HS-27A (cell line): Measurements from ENCODE around the gene SYNCRIP.
A peak's percentile ranks its signal among the peaks of the same experiment; 100 is the strongest.
"Not testable (repeated sequence)": the region's sequence is repeated elsewhere in the genome, so short reads cannot be mapped to it uniquely, and the experiment has no call there.

ENCODE experiments used
- DNase-seq: peaks from one replicate; pipeline ENCODE4 v3.0.0-alpha.2; 2012; ENCODE audit warnings: low read depth, missing footprints

SYNCRIP gene

DNA sequence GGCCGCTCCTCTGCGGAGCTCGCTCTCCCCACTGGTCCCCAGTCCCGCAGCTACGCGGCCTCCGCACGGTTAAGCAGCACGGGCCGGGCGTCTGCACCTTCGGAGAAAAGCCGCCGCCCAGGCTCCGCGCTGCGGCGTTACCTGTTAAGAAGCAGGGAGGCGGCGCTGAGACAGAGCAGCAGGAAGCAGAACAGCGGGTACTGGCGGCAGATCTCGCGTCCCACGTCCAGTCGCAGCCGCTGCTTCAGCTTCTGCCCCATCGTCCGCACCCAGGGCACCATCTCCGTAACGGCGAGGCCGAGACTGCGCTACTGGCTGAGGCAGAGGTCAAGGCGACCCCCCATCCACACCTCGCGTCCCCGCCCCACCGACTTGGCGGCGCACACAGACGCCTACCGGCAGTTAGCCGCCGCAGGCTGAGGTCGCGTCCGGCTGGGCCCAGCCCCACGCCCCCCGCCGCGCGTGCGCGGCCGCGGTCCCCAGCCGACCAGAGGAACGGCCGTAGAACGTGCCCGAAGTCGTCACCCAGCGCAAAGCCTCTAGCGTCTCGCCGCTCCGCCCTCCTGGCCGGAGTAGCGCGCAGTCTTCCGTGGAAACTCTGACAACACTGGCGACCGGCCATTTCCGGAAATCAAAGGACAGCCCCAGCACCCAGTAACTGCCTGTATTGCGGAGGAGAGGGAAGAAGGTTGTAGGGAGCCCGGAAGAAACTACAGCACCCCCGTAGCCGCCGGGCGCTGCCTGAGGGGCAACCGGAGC lies 49.1 kb downstream of the SYNCRIP start, which contains the start of gene SNX14:
Gene SNX14, minus strand, starts transcription at position 421 of the 759 bp plus-strand sequence. Its CDS starts 140 bp downstream, at position 281.
- DNase-seq: peak; percentile 77

DNA sequence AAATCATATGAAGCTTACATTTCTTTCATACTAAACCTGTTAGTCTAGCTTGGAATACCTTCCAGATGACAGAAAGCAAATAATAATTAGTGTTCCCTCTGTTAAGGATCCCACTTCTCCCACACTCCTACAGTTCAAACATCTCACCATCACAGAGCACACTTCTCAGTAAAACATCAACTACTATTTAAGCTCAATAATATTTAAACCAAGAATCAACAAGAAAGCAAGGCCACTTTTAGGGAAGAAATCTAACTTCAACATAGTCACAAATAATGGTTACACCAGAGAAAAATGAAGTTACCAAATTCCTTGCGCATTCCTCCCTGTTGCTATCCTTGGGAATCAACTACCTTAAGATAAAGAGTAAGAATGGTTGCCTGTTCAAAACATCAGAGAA lies 50.7 kb downstream of the SYNCRIP start:
- DNase-seq: no peak

GRCh38 chr6:85591207-85591606 lies 51.5 kb downstream of the SYNCRIP start:
- DNase-seq: no peak

DNA sequence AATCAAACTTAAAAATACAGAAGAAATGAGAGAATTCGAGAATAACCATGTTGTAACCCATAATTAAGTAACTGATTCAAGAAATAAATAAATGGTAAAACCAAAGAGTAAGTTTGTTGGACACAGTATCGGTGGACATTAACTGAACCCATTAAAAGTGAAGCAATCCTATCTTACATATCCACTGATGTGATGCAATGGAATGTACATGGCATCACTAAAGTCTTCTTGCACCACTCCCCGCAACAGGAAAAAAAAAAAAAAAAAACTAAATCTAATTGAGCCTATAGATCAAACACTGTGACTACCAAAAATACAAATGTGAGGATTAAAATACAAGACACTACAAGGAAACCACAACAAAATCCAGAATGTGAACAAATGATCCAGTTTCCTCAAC lies 56.9 kb downstream of the SYNCRIP start:
- no peak for DNase-seq

GRCh38 chr6:85582832-85583231 lies 59.9 kb downstream of the SYNCRIP start:
- DNase-seq: not testable (repeated sequence)

DNA sequence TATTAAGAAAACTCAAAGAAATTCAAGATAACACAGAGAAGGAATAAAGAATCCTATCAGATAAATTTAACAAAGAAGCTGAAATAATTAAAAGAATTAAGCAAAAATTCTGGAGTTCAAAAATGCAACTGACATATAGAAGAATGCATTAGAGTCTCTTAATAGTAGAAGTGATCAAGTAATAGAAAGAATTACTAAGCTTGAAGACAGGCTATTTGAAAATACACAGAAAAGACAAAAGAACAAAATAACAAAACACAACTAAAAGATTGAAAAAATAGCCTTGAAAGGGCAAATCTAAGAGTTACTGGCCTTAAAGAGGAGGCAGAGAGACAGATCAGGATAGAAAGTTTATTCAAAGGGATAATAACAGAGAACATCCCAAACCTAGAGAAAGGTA lies 61.1 kb downstream of the SYNCRIP start:
- no peak for DNase-seq

GRCh38 chr6:85580878-85581267 lies 61.8 kb downstream of the SYNCRIP start:
- no peak for DNase-seq

DNA sequence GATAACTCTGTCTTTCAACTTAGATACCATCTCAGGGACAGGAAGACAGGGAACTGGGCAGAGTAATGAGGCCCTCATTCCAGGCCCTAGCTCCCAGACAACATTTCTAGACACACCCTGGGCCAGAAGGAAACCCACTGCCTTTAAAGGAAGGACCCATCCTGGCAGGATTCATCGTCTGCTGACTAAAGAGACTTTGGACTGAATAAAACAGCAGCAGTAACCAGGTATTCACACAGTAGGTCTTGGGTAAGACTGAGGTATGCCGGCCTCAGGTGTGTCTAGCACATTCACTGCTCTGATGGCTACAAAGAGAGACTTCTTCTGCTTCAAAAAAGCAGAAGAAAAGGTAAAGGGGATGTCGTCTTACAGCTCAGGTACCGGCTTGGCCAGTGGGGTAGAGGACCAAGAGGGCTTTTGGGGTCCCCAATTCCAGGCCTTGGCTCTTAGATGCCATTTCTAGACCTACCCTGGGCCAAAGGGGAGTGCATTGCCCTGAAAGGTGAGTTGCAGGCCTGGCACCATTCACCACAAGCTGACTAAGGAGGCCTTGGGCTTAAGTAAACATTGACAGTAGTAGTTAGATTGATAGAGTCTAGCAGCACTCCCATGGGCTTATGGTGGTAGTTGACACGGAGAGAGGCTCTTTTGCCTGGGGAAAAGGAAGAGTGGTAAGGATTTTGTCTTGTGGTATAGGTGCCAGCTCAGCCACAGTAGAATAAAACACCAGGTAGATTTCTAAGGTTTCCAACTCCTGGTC lies 62.4 kb downstream of the SYNCRIP start:
- DNase-seq: no peak

DNA sequence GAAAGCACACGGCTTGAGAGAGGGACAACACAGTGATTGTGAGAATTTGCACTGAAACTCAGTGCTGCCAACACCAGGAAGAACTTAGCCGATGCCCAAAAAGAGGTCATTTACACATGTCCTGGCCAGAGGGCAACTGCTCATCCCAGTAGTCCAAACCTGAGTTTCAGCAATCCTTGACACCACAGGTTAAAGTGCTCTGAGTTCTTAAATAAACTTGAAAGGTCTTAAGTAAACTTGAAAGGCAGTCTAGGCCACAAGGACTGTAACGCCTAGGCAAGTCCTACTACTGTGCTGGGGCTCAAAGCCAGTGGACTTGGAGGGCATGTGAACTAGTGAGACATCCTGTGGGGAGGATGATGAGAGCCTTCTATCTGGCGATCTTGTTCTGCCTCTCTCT lies 63.1 kb downstream of the SYNCRIP start:
- no peak for DNase-seq

DNA sequence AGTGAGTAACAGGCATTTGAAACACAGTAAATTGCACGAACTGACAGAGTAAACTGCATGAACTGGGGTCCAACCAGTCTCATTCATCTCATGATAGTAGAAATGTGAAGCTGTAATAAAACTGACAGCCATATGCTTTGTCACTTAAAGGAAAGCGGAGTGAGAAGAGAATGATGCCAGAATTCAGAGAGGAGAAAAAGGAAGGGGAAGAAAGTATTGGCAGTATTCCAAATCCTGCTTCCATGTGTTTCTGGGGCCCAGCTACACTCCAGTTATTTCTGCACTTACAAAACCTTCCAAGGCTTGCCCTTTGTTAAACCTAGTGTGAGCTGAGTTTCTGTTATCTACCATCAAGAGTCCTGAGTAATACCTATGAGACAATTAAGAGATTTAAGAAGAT lies 66.2 kb downstream of the SYNCRIP start:
- DNase-seq: no peak

DNA sequence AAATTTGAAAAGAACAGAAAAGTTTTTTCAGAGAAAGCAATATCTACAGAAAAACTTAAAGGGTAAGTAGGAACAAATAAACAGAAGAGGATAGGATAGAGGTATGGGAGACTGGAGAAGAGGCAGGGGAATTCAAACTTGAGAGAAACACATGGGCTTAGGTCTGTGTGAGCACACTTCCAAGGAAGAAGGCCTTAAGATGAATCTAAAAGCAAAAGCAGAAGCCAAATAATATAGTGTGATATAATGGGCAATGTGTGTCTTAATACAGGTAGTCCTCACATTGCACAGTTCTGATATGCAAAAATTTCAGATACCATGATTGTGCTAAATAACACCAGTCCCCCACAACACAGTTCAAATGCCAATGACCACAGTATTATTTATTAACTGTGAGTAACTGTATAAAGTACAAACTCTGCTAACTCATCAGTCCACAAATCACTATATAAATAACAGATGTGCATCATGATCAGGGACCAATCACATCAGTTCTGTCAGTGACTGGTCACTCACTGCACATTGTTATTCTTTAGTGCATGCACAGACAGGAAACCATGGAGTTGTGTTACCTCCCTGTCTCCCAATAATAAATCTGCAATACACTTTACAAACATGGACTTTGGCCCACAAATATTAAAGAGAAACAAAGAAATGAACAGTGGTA lies 67.6 kb downstream of the SYNCRIP start:
- no peak for DNase-seq

DNA sequence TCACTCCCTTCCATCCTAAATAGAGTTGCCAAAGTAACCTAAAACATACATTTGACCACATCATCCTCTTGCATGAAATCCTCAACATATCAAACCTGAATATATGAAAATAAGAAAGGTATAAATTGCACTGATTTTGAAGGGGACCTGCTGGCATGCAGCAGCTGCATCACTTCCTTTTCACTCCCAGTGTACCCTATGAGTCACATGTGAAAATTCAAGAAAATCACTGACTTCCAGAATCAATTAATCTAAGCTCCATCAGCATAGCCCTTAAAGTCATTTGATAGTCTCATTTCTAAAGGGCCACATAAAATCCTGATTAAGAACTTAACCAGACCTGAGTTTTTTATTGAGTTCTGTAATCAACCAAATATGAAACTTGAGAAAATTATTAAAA lies 73.4 kb downstream of the SYNCRIP start:
- no peak for DNase-seq

GRCh38 chr6:85568411-85568810 lies 74.3 kb downstream of the SYNCRIP start:
- DNase-seq: no peak

DNA sequence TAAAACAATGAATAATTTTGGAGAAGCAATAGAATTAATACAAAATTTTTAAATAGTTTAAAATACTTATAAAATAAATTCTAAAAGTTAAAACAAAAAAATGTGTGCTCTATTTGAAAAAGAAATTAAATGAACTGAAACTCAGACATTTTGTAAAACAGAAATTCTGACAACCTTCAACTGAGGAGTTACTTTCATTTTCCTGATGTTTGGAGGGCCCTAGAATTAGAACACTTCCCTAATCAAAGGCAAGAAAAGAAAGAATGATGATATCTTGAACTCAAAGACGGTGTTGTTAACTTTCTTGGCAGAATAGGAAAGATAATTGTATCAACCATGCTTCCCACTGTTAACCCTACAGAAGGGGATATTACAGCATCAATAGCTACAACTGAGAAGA lies 77.0 kb downstream of the SYNCRIP start:
- DNase-seq: no peak

GRCh38 chr6:85564223-85564622 lies 78.5 kb downstream of the SYNCRIP start:
- not testable (repeated sequence) for DNase-seq
